ENCODE measurements around the gene IPO11. TPM values are rescaled to one million over a fixed set of nuclear protein-coding genes. Genes with fewer than 3 reads are reported as not detected.

IPO11 gene
- total RNA-seq, 1 donor from 2014 or later: 49.9 TPM

DNA sequence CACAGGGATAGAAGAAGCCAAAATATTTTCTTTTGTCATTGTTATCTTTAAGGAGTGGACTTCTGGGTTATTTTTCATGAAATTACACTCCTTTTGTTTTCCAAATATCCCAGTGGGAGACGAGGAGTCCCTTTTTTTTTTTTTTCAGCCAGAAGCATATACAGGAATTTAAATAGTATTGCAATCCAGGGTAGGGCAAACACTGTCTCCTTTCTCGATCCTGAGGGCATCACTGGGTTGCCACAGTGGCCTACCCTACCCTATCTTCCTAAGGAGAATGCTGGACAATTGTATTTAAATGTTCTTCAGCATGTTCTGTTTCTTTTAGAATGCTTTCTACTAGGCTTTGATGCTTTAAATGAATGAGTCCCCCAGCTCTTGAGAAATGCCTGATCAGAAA is 214.0 kb downstream of the IPO11 start:
- H3K27me3 Mint-ChIP-seq (ENCODE audit: low read depth): no peaks in the 10 kb centered on the region
- intact Hi-C loops (cut with micrococcal nuclease): no loop called here
- H3K36me3 Mint-ChIP-seq (ENCODE audit: low read depth): peaks cover 8% of the 10 kb centered on the region
- H3K4me1 Mint-ChIP-seq (ENCODE audit: low read depth): no peaks in the 10 kb centered on the region
- H3K4me3 Mint-ChIP-seq (ENCODE audit: low read depth): no peak overlapping the region
- H3K9me3 Mint-ChIP-seq: no peaks in the 10 kb centered on the region
- no peak overlapping the region for H3K27ac Mint-ChIP-seq
- no peak for DNase-seq (ENCODE audit: low spot score)

DNA sequence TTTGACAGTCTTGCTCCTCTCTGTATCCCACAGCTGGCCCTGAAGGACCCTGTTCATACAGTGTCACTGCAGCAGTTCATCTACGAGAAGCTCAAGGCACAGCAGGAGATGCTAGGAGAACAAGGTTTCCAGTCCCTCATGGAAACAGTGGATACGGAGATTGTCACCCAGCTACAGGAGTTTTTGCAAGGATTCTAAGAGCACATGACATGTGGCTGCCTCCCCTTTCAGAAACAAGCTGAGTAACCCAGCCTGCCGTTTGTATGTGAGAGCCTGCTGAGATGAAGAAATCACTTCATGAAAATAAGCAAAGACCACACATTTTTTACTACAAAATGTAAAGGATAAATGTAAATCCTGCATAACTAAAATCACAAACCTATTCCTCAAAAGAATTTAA is 214.6 kb downstream of the IPO11 start:
- Mint-ChIP-seq H3K27me3 (ENCODE audit: low read depth) (no peaks in the 10 kb centered on the region), H3K36me3 (ENCODE audit: low read depth) (peaks cover 8% of the 10 kb centered on the region), H3K4me3 (ENCODE audit: low read depth) (no peak overlapping the region), H3K9me3 (no peaks in the 10 kb centered on the region), H3K27ac (no peak overlapping the region), H3K4me1 (ENCODE audit: low read depth) (no peaks in the 10 kb centered on the region)
- intact Hi-C loops (cut with micrococcal nuclease): no loop called here
- DNase-seq (ENCODE audit: low spot score): no peak

DNA sequence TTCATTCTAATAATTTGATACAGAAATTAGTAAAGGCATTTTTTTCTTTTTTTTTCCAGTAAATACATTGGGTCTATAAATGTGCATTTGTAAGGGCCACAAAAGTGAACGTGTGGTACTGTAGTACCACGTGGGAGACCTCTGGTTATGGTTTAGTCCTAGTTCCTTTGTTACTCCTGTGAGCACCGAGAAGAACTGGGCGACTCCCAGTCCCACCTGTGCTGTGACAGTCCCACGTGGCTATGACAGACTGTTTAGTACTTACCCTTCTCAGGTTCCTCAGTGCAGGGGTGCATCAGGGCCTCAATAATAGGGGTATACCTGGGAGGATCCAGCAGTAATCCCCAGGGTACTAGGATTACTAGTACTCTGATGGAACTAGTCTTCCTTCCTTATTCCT is 215.3 kb downstream of the IPO11 start:
- no peak for DNase-seq (ENCODE audit: low spot score)
- Mint-ChIP-seq H3K9me3 (no peaks in the 10 kb centered on the region), H3K36me3 (ENCODE audit: low read depth) (peaks cover 8% of the 10 kb centered on the region), H3K4me1 (ENCODE audit: low read depth) (no peaks in the 10 kb centered on the region), H3K4me3 (ENCODE audit: low read depth) (no peak overlapping the region), H3K27me3 (ENCODE audit: low read depth) (no peaks in the 10 kb centered on the region), H3K27ac (no peak overlapping the region)
- intact Hi-C loops (cut with micrococcal nuclease): no loop called here

DNA sequence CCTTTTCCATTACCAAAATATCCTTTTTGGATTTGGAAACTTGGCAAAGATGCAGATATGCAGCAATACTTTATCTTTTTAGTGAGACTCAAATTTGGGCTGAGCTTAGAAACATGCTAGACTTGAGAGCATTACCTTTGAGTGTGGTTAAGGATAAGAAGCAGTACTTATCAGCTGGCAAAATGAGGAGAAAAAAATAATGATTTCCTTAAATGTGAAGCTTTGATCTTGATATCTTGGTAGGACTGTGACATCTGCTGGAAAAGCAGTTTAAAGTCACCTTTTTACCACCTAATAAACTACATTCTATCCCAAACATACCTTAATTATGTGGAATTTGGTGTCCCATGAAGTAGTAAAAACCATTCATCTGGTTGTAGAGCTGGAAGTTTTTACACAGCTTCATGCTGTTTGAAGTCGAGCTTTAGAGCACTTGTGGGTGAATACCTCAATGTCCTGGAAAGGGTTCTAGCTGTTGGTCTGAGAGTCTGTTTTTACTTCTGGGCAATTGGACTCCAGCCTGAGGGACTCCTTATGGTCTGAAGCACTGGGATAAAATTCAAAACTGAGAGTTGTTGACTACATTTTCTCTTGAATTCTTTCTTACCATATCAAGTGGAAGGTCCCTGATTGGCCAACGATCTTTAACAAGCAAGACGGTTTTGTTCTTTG is 219.5 kb downstream of the IPO11 start:
- no peaks in the 10 kb centered on the region for H3K9me3 Mint-ChIP-seq
- H3K4me1 Mint-ChIP-seq (ENCODE audit: low read depth): no peaks in the 10 kb centered on the region
- no peak overlapping the region for H3K27ac Mint-ChIP-seq
- intact Hi-C loops (cut with micrococcal nuclease): no loop called here
- no peak overlapping the region for H3K4me3 Mint-ChIP-seq (ENCODE audit: low read depth)
- H3K27me3 Mint-ChIP-seq (ENCODE audit: low read depth): no peaks in the 10 kb centered on the region
- peaks cover 8% of the 10 kb centered on the region for H3K36me3 Mint-ChIP-seq (ENCODE audit: low read depth)
- no peak for DNase-seq (ENCODE audit: low spot score)

DNA sequence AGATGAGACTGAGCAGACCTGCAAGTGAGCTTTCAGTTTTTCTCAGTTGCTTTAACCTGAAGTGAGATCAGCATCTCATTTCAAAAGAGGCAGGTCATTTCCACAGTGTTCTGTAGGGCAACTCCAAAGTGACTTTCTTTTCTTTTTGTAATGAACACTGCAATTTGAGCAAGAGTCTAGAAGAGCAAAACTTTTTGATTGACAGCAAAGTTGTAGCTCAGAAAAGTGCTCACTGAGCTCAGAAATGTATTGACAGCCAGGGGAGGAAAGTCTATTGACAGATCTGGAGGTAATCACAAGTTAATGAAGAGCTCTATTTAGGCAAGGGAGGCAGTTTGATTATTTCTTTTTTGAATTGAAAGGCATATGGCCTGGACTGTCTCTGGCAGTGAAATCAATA is 220.7 kb downstream of the IPO11 start:
- no peak overlapping the region for H3K27ac Mint-ChIP-seq
- H3K36me3 Mint-ChIP-seq (ENCODE audit: low read depth): peaks cover 4% of the 10 kb centered on the region
- no peak overlapping the region for H3K4me3 Mint-ChIP-seq (ENCODE audit: low read depth)
- H3K9me3 Mint-ChIP-seq: no peaks in the 10 kb centered on the region
- H3K4me1 Mint-ChIP-seq (ENCODE audit: low read depth): no peaks in the 10 kb centered on the region
- no peak for DNase-seq (ENCODE audit: low spot score)
- no peaks in the 10 kb centered on the region for H3K27me3 Mint-ChIP-seq (ENCODE audit: low read depth)
- intact Hi-C loops (cut with micrococcal nuclease): no loop called here

DNA sequence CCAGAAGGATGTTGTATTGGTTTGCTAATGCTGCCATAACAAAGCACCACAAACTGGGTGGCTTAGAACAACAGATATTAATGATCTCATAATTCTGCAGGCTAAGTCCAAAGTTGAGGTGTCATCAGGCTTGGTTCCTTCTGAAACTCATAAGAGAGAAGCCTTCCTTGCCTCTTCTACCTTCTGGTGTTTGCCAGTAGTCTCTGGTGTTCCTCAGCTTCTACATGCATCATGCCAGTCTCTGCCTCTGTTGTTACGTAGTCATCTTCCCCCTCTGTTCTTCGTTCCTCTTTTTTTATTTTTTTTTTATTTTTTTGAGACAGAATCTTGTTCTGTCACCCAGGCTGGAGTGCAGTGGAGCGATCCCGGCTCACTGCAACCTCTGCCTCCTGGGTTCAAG is 227.9 kb downstream of the IPO11 start:
- Mint-ChIP-seq H3K9me3 (no peaks in the 10 kb centered on the region), H3K36me3 (ENCODE audit: low read depth) (peaks cover 3% of the 10 kb centered on the region), H3K4me3 (ENCODE audit: low read depth) (no peak overlapping the region), H3K4me1 (ENCODE audit: low read depth) (no peaks in the 10 kb centered on the region), H3K27me3 (ENCODE audit: low read depth) (no peaks in the 10 kb centered on the region), H3K27ac (no peak overlapping the region)
- DNase-seq (ENCODE audit: low spot score): no peak
- intact Hi-C loops (cut with micrococcal nuclease): no loop called here

DNA sequence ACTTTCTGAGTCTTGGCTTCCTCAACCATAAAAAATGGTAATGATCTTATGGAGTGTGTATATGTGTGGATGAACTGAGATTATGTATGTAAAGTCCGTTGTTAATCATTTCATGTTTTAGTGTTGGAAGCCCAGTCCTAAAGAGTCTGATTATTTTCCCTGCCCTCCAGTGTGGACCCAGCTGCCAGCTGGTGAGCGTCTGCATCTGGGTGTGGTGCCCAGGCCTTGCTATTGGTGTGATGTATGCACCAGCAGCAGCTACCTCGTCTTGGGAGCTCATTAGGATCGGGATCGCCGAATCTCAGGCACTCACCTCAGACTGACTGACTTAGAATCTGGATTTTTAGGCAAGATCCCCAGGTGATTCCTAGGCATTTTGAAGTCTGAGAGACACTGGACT is 229.9 kb downstream of the IPO11 start:
- H3K4me3 Mint-ChIP-seq (ENCODE audit: low read depth): no peak overlapping the region
- no peak overlapping the region for H3K27ac Mint-ChIP-seq
- H3K9me3 Mint-ChIP-seq: no peaks in the 10 kb centered on the region
- intact Hi-C loops (cut with micrococcal nuclease): no loop called here
- H3K27me3 Mint-ChIP-seq (ENCODE audit: low read depth): no peaks in the 10 kb centered on the region
- H3K36me3 Mint-ChIP-seq (ENCODE audit: low read depth): peaks cover 3% of the 10 kb centered on the region
- no peaks in the 10 kb centered on the region for H3K4me1 Mint-ChIP-seq (ENCODE audit: low read depth)
- no peak for DNase-seq (ENCODE audit: low spot score)

DNA sequence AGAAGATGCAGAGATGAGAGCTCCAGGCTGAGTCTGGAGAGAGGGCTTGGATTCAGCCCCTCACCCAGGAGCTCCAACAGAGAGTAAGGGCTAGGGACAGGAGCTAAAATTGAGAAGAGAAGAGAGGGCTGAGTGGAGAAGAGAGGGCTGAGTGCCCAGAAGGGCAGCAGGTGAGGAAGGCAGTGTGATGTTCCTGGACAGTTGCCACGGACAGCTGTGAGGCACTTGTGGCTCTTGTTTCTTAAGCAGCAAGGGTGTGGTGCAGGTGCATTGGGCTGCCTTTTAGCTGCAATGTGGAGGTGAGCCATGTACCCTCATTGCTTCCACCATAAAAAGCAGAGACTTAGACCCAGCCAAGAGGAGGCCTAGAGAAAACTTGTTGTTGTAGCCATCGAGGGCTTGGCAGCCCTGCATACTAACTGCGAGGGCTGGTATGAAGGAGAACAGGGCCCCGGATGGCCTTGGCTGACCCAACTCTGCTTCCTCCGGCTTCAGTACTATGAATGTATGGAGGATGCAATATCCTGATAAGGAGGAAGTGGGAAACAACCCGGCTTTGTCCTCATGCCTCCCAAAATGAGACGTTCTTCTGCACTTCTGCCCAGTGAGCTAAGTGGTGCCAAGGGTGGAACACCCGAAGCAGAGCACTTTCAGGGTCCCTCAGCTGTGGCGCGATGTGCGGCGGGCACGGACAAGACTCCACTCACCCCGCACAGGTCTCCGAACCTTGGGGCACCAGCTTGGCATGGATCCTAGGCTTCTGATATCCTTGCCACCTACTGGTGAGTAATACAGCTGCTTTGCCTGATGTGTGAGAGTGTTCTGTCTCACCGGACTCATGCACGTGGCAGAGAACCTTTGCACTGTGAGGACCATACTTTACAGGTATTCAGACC is 231.2 kb downstream of the IPO11 start:
- no peaks in the 10 kb centered on the region for H3K27me3 Mint-ChIP-seq (ENCODE audit: low read depth)
- H3K4me3 Mint-ChIP-seq (ENCODE audit: low read depth): no peak overlapping the region
- H3K9me3 Mint-ChIP-seq: no peaks in the 10 kb centered on the region
- H3K4me1 Mint-ChIP-seq (ENCODE audit: low read depth): no peaks in the 10 kb centered on the region
- no peak for DNase-seq (ENCODE audit: low spot score)
- intact Hi-C loops (cut with micrococcal nuclease): no loop called here
- H3K36me3 Mint-ChIP-seq (ENCODE audit: low read depth): peaks cover 3% of the 10 kb centered on the region
- no peak overlapping the region for H3K27ac Mint-ChIP-seq

DNA sequence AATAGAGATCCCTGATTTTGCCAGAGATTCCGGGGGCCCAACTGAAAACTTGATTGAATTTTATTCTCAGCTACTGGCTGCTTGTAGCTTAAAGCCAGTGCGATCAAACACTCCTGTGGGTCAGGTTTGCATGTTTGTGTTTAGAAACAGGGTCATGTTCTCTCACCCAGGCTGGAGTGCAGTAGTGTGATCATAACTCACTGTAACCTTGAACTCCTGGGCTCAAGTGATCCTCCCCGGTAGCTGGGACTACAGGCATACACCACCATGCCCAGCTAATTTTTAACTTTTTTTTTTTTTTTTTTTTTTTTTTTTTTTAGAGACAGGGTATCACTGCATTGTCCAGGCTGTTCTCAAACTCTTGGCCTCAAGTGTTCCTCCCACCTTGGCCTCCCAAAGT is 232.7 kb downstream of the IPO11 start:
- H3K9me3 Mint-ChIP-seq: no peaks in the 10 kb centered on the region
- no peaks in the 10 kb centered on the region for H3K27me3 Mint-ChIP-seq (ENCODE audit: low read depth)
- H3K4me3 Mint-ChIP-seq (ENCODE audit: low read depth): no peak overlapping the region
- intact Hi-C loops (cut with micrococcal nuclease): no loop called here
- H3K36me3 Mint-ChIP-seq (ENCODE audit: low read depth): no peaks in the 10 kb centered on the region
- no peak for DNase-seq (ENCODE audit: low spot score)
- H3K4me1 Mint-ChIP-seq (ENCODE audit: low read depth): peaks cover 5% of the 10 kb centered on the region
- H3K27ac Mint-ChIP-seq: no peak overlapping the region

DNA sequence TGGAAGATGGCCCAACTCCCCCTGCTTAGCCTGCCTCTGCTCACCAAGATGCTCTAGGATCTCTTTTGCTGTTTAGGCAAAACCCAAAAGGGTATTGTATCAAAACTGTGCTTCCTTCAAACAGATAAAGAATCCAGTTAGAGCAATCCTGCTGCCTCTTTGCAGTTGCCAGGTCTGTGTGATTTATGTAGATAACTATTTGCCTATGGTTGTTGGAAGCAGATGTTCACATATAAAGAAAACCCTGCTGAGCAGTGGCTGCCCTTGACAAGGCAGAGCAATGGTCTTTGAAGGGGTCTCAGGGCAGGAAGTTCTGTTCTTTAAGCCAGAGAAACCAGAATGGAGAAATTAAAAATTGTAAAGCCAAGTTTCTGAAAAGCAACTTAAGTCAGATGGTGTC is 234.7 kb downstream of the IPO11 start:
- Mint-ChIP-seq H3K4me3 (ENCODE audit: low read depth) (no peak overlapping the region), H3K36me3 (ENCODE audit: low read depth) (no peaks in the 10 kb centered on the region), H3K4me1 (ENCODE audit: low read depth) (peaks cover 5% of the 10 kb centered on the region), H3K9me3 (no peaks in the 10 kb centered on the region), H3K27me3 (ENCODE audit: low read depth) (no peaks in the 10 kb centered on the region), H3K27ac (no peak overlapping the region)
- intact Hi-C loops (cut with micrococcal nuclease): no loop called here
- no peak for DNase-seq (ENCODE audit: low spot score)

DNA sequence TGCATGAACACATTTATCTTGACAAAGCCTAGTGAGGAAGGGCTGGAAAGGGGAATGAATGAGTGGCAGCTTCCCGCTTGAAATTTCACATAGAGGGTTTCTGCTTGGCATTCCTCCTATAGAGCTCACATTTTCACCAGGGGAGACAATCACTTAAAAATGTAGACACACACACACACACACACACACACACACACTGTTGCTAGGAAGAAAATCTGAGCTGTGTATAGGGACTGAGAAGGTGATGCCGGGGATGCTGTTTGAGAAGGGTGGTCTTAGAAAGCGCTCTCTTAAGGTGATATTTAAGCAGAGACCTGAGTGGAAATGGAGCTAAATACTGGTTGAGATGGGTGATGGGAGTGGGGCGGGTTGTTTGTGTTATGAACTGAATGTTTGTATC is 236.5 kb downstream of the IPO11 start:
- intact Hi-C loops (cut with micrococcal nuclease): no loop called here
- Mint-ChIP-seq H3K27me3 (ENCODE audit: low read depth) (no peaks in the 10 kb centered on the region), H3K27ac (no peak overlapping the region), H3K4me1 (ENCODE audit: low read depth) (peaks cover 12% of the 10 kb centered on the region), H3K4me3 (ENCODE audit: low read depth) (no peak overlapping the region), H3K9me3 (no peaks in the 10 kb centered on the region), H3K36me3 (ENCODE audit: low read depth) (no peaks in the 10 kb centered on the region)
- no peak for DNase-seq (ENCODE audit: low spot score)

DNA sequence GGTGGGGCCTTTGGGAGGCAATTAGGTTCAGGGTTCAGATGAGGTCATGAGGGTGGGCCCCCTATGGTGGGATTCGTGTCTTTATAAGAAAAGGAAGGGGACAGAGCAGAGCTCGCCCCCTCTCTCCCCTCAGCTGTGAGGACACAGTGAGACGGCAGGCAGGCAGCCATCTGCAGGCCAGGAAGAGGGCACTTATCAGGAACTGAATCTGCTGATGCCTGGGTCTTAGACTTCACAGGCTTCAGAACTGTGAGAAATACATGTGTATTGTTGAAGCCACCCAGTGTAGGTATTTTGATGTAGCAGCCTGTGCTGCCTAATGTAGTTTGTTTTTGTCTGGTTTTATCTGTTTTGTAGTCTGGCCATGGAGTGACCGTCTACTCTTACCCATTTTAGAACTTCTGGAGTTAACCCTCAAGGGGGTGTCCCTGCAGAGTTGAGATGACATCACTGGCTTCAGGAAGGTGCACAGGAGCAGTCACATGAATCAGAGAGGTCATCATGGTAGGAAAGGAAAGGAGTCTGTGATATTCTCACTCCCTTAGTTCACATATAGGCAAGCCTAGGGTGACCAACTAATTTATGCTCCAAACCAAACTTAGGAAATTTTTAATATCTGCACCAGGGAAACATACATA is 237.0 kb downstream of the IPO11 start:
- no peak overlapping the region for H3K27ac Mint-ChIP-seq
- H3K4me3 Mint-ChIP-seq (ENCODE audit: low read depth): no peak overlapping the region
- H3K27me3 Mint-ChIP-seq (ENCODE audit: low read depth): no peaks in the 10 kb centered on the region
- H3K36me3 Mint-ChIP-seq (ENCODE audit: low read depth): peaks cover 3% of the 10 kb centered on the region
- intact Hi-C loops (cut with micrococcal nuclease): no loop called here
- H3K9me3 Mint-ChIP-seq: no peaks in the 10 kb centered on the region
- H3K4me1 Mint-ChIP-seq (ENCODE audit: low read depth): peaks cover 14% of the 10 kb centered on the region
- no peak for DNase-seq (ENCODE audit: low spot score)

DNA sequence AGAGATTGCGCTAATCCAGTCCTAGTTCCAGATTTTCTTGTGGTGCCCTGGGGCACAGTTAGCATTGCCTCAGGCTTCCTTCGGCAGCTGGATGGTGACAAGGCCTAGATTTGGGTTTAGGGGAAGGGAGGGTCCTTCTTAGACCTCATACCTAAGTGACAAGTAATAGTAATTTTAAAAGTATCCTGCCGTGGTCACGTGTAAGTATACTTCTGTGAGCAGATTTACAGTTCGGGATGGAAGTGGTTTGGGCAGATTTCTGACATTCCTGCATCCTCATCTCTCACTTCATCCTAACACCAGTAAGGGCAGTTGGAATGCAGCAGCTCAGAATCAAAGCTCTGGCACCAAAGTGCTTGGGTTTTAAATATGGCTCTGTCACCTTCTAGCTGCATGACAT is 237.6 kb downstream of the IPO11 start:
- Mint-ChIP-seq H3K27ac (no peak overlapping the region), H3K4me1 (ENCODE audit: low read depth) (peaks cover 14% of the 10 kb centered on the region), H3K36me3 (ENCODE audit: low read depth) (peaks cover 3% of the 10 kb centered on the region), H3K27me3 (ENCODE audit: low read depth) (no peaks in the 10 kb centered on the region), H3K9me3 (no peaks in the 10 kb centered on the region), H3K4me3 (ENCODE audit: low read depth) (no peak overlapping the region)
- DNase-seq (ENCODE audit: low spot score): no peak
- intact Hi-C loops (cut with micrococcal nuclease): no loop called here

All from activated T-helper 2 cell treated with anti-CD3 and anti-CD28 coated beads, Interferon-gamma antibody, Interleukin-2, Interleukin-4, amounts not matched to agents 10 μg/mL and 5 μg/mL and 100 μg/mL, durations not matched to agents 14 hours and 24 hours and 36 hours (primary cell).